Panc1 (cell line): Measurements from ENCODE around the gene PDCD1.

Experiments
- CTCF ChIP-seq: fragments of 450-650 bp; IDR thresholded peaks from 2 replicates; pipeline ENCODE4 v1.5.1; 2017; ENCODE audit warnings: mild to moderate bottlenecking
- REST ChIP-seq, 2 experiments: IDR thresholded peaks; 2 replicates each; pipeline ENCODE4 v1.6.1; 2011 to 2012; ENCODE audit warnings: low read depth in 2 of 2, control low read depth in 1 of 2, low read length in 1 of 2, mild to moderate bottlenecking in 1 of 2, moderate library complexity in 1 of 2; ENCODE audit not compliant: insufficient read depth in 1 of 2
- SIN3A ChIP-seq: IDR thresholded peaks from 2 replicates; pipeline ENCODE4 v1.6.1; 2012; ENCODE audit warnings: low read depth, mild to moderate bottlenecking, low read length, moderate library complexity, borderline replicate concordance; ENCODE audit not compliant: insufficient read depth

GRCh38 chr2:241900251-241901017 lies 41.7 kb upstream of the PDCD1 start:
- TF ChIP-seq CTCF (no peak), SIN3A (no peak), REST (IDR thresholded peaks at IDR 0.05; ENCODE audit: insufficient read depth in 1 of 2, low read depth in 2 of 2, low read length in 1 of 2) (no peak)
